ENCODE measurements around the gene NF1.
"Not testable (repeated sequence)": the region's sequence is repeated elsewhere in the genome, so short reads cannot be mapped to it uniquely, and the experiment has no call there.

The NF1 gene

GRCh38 chr17:31074772-31075555 is 19.8 kb upstream of the NF1 start:
- ChIA-PET CTCF (no interaction called here), POLR2A (no interaction called here)
- TF ChIP-seq, protein P1, sequence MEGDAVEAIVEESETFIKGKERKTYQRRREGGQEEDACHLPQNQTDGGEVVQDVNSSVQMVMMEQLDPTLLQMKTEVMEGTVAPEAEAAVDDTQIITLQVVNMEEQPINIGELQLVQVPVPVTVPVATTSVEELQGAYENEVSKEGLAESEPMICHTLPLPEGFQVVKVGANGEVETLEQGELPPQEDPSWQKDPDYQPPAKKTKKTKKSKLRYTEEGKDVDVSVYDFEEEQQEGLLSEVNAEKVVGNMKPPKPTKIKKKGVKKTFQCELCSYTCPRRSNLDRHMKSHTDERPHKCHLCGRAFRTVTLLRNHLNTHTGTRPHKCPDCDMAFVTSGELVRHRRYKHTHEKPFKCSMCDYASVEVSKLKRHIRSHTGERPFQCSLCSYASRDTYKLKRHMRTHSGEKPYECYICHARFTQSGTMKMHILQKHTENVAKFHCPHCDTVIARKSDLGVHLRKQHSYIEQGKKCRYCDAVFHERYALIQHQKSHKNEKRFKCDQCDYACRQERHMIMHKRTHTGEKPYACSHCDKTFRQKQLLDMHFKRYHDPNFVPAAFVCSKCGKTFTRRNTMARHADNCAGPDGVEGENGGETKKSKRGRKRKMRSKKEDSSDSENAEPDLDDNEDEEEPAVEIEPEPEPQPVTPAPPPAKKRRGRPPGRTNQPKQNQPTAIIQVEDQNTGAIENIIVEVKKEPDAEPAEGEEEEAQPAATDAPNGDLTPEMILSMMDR (IDR thresholded peaks at IDR 0.05; ENCODE audit: control extremely low read depth, extremely low read depth, low read depth, missing control alignments) = no peak
- DNase-seq (ENCODE audit: extremely low spot score) = no peak

DNA sequence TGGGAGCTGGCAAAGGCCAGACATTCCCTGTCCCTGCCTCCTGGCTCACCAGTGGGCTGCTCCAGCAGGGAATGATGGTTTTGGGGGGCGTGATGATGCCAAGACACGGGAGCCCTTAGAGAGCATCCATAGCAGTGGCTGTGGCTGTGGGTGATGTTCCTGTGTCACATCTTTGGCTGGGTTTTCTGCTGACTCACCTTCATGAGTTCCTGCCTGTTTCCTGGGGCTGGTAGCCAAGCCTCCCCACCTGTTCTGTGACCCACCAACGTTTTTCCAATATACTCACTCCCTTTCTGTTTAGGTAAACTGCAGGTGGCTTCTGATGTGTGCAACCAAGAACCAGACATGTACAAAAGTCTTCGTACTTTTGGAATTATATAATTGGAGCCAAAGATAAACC is 16.5 kb upstream of the NF1 start:
- TF ChIP-seq, protein P1 (IDR thresholded peaks at IDR 0.05; ENCODE audit: control extremely low read depth, extremely low read depth, low read depth, missing control alignments) = no peak
- DNase-seq (ENCODE audit: extremely low spot score) = no peak
- POLR2A ChIA-PET = no interaction called here
- CTCF ChIA-PET = interaction anchor here (0.9 to 1.4 kb wide), 2 partner anchors 10 to 16 kb away, joined by 3 to 4 read pairs; partner anchors contain the start of gene NF1

GRCh38 chr17:31079731-31080130 is 15.0 kb upstream of the NF1 start:
- TF ChIP-seq, protein P1 (IDR thresholded peaks at IDR 0.05; ENCODE audit: control extremely low read depth, extremely low read depth, low read depth, missing control alignments) = no peak
- POLR2A ChIA-PET = no interaction called here
- CTCF ChIA-PET = interaction anchor here (1.4 kb wide), 1 partner anchor 9 kb away, joined by 4 read pairs; no protein-coding TSS in a partner anchor
- no peak for DNase-seq (ENCODE audit: extremely low spot score)

DNA sequence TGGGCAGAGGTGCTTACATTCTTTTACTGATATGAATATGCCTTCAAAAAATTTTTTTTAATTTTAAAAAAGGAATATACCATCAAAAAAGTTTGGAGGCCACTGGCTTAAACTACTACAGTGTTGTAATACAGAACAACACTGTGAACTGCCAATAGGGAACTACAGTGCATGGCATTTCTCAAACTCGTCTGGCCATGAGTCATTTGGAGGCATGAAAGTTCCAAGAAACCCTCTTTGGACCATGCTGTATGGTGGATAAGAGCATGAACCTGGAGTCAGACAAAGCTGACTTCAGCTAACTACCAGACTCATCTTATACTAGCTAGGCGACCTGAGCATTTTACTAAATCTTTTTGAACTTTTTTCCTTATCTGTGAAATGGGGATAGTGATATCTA is 9.2 kb upstream of the NF1 start:
- TF ChIP-seq, protein P1 (IDR thresholded peaks at IDR 0.05; ENCODE audit: control extremely low read depth, extremely low read depth, low read depth, missing control alignments) = no peak
- CTCF ChIA-PET = interaction anchor here (1.0 kb wide), 1 partner anchor 64 kb away, joined by 3 read pairs; no protein-coding TSS in a partner anchor
- POLR2A ChIA-PET = no interaction called here
- DNase-seq (ENCODE audit: extremely low spot score) = no peak

- ChIA-PET CTCF (interaction anchor here (0.6 to 1.5 kb wide), 4 partner anchors 22 to 112 kb away, joined by 3 to 4 read pairs (median 4); no protein-coding TSS in a partner anchor), POLR2A (no interaction called here)
- TF ChIP-seq, protein P1 (IDR thresholded peaks at IDR 0.05; ENCODE audit: control extremely low read depth, extremely low read depth, low read depth, missing control alignments) = no peak
- no peak for DNase-seq (ENCODE audit: extremely low spot score)
Measured at GRCh38 chr17:31089471-31089870, 5.3 kb upstream of the NF1 start.

DNA sequence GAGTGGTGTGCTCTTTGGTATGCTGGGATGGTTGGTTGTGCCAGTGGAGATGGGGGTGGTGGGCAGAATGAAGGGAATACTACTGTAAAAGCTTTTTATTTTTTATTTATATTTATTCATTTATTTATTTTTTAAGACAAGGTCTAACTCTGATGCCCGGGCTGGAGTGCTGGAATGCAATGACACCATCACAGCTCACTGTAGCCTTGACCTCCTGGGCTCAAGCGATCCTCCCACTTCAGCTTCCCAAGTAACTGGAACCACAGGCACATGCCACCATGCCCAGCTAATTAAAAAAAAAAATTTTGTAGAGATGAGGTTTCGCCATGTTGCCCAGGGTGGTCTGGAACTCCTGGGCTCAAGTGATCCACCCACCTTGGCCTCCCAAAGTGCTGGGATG is 4.1 kb upstream of the NF1 start:
- DNase-seq (ENCODE audit: extremely low spot score); POLR2A ChIA-PET: not testable (repeated sequence)
- CTCF ChIA-PET = interaction anchor here (0.9 to 1.4 kb wide), 4 partner anchors 10 to 29 kb away, joined by 3 to 4 read pairs (median 4); no protein-coding TSS in a partner anchor

DNA sequence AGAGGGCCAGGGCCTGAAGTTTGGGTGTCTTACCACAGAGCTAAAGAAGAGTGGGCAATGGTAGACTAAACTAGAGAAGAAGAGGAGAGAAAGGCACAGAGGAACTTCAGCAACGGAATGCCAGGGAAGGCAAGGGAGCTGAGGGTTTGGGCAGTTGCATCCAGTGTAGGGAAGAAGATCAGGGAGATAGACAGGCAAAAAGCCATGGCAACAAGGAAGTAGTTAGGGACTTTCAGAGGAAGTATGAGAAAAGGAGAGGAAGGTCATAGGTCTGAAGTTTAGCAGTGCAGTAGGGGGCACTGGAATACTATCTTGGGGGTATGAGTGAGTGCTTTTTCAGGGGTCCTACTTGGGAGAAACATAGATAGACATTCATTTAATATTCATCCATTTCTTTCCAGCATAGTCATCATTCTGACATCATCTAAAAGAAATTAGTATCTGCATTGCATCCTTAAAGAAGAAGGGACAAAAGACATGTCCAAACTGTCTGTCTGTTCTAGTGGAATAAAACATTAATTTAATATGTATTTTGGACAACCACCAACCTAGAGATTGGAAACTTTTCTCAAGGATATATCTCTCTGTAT is 2.2 kb upstream of the NF1 start:
- CTCF ChIA-PET = interaction anchor here (1.3 kb wide), 1 partner anchor 24 kb away, joined by 3 read pairs; no protein-coding TSS in a partner anchor
- POLR2A ChIA-PET = interaction anchor here (0.6 kb wide), 1 partner anchor 46 kb away, joined by 7 read pairs; no protein-coding TSS in a partner anchor

More for the DNA sequence above, 2.2 kb upstream of the NF1 start:
- TF ChIP-seq, protein P1 (IDR thresholded peaks at IDR 0.05; ENCODE audit: control extremely low read depth, extremely low read depth, low read depth, missing control alignments) = no peak
- DNase-seq (ENCODE audit: extremely low spot score) = no peak
